WERI-Rb-1 (cell line): ENCODE measurements around the gene DNAH5.

Source experiments
- DNase-seq: peaks from one replicate; pipeline ENCODE4 v3.0.0-alpha.2; 2020
- H3K27ac ChIP-seq: fragments of 250-450 bp; sonication (Bioruptor Pico); 2 replicates; pipeline ENCODE4 v1.5.1; 2020; ENCODE audit warnings: mild to moderate bottlenecking, moderate library complexity
- H3K27me3 ChIP-seq: fragments of 250-450 bp; sonication (Bioruptor Pico); 2 replicates; pipeline ENCODE4 v1.5.1; 2021; ENCODE audit warnings: mild to moderate bottlenecking, low read depth, moderate library complexity; ENCODE audit not compliant: insufficient read depth, severe bottlenecking
- H3K36me3 ChIP-seq: fragments of 250-450 bp; sonication (Bioruptor Pico); 2 replicates; pipeline ENCODE4 v1.5.1; 2020; ENCODE audit warnings: mild to moderate bottlenecking, moderate library complexity
- H3K4me3 ChIP-seq: 2 replicates; pipeline ENCODE4 v1.5.1; 2011; ENCODE audit warnings: low read depth, mild to moderate bottlenecking, control low read depth, low read length
- H3K9me3 ChIP-seq: fragments of 250-450 bp; sonication (Bioruptor Pico); 2 replicates; pipeline ENCODE4 v1.5.1; 2021; ENCODE audit warnings: mild to moderate bottlenecking, moderate library complexity; ENCODE audit not compliant: severe bottlenecking
- TF ChIP-seq, protein P1 (sequence below): IDR thresholded peaks from 2 replicates; pipeline ENCODE4 v1.5.1; 2011; ENCODE audit warnings: low read depth, mild to moderate bottlenecking, control low read depth, inconsistent platforms, low read length

DNAH5 gene

DNA sequence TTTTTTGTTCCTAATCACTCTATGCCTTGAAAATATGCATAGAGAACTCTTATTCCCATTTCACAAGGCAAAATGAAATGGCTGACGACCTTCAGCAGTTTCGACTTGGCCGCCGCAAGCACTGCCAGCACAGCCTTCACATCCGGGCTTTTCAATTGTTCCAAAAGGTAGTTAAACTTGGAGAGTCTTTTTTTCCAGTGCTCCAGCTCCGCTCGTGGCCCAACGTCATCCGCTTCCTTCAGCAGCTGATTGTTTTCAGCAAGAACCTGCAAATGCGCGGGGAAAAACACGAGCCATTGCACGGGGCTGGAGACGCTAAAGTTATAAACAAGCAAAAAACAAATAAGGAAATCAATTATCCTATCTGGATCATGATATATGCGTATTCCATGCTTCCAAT is 25.4 kb downstream of the DNAH5 start:
- Histone ChIP-seq H3K27me3 (no peaks in the 10 kb centered on the region), H3K9me3 (no peaks in the 10 kb centered on the region), H3K4me3 (no peak overlapping the region), H3K36me3 (no peaks in the 10 kb centered on the region), H3K27ac (no peak overlapping the region)
- DNase-seq = no peak
- TF ChIP-seq, protein P1, sequence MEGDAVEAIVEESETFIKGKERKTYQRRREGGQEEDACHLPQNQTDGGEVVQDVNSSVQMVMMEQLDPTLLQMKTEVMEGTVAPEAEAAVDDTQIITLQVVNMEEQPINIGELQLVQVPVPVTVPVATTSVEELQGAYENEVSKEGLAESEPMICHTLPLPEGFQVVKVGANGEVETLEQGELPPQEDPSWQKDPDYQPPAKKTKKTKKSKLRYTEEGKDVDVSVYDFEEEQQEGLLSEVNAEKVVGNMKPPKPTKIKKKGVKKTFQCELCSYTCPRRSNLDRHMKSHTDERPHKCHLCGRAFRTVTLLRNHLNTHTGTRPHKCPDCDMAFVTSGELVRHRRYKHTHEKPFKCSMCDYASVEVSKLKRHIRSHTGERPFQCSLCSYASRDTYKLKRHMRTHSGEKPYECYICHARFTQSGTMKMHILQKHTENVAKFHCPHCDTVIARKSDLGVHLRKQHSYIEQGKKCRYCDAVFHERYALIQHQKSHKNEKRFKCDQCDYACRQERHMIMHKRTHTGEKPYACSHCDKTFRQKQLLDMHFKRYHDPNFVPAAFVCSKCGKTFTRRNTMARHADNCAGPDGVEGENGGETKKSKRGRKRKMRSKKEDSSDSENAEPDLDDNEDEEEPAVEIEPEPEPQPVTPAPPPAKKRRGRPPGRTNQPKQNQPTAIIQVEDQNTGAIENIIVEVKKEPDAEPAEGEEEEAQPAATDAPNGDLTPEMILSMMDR = no peak

DNA sequence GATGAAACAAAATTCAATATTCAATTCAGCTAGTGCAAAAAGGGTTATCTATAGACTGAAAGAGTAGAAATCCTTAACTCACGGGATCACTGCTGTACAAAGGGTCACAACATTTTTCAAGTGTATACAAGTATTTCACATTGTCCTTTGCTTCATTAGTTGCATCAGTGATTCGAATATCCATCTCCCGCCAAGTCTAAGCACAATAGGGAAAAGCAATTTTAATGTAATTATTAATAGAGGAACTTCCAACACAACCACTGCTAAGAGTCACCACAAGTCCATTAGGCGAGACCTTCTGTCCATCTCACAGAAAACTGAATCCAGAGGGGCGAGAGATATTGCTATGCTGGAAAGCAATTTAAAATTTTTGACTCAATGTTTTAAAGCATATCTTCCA is 27.4 kb downstream of the DNAH5 start:
- TF ChIP-seq, protein P1 = no peak
- Histone ChIP-seq H3K4me3 (no peak overlapping the region), H3K27ac (no peak overlapping the region), H3K27me3 (no peaks in the 10 kb centered on the region), H3K9me3 (no peaks in the 10 kb centered on the region), H3K36me3 (no peaks in the 10 kb centered on the region)
- DNase-seq = no peak

DNA sequence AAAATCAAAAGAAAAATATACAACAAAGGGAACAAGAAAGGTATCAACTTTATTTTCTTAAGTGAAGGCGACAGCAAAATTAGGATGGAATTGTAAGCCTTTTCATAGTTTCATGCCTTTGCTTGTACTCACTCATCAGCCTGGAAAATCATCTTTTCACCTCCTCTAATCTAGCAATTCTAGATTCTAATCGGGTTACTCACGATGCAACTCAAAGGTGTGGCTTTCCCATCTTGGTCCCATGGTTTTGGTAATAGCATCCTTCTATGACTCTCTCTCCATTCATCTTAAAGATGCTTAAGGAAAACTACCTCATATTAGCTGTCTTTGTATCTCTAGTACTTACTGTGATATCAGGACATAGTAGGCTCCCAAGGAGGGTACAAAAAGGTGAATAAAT is 30.5 kb downstream of the DNAH5 start:
- Histone ChIP-seq H3K4me3 (no peak overlapping the region), H3K36me3 (no peaks in the 10 kb centered on the region), H3K9me3 (no peaks in the 10 kb centered on the region), H3K27me3 (no peaks in the 10 kb centered on the region), H3K27ac (no peak overlapping the region)
- no peak for DNase-seq
- TF ChIP-seq, protein P1 = no peak

DNA sequence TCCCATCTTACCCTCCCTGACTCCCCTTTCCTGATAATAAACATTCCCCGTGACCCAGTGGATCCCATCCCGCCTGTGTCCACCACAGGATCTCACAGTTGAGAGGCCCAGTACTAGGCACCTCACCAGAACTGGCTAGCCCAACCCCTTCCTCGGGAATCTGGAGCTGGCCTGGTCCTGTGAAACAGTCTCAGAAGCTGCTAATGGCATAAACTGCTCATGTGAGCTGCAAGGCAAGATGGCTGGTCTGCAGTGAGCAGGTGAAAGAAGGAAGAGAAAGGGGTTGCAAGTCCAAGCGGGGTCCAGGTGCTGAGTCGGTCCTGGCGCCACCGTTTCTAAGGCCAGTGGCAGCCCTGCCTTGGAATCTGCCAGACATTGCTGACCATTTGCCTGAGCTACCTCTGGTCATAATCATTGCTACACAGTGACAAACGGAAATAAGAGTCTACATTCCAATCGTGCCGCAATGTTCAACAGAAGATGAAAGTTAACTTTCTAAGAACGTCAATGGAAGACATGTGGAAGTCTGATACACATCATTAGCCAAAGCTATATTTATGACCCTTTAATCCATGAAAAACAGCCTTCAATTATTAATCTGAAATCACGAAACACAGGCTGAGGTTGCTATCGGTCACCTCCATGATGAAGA is 33.7 kb downstream of the DNAH5 start:
- no peaks in the 10 kb centered on the region for H3K36me3 ChIP-seq
- H3K27ac ChIP-seq = no peak overlapping the region
- no peaks in the 10 kb centered on the region for H3K9me3 ChIP-seq
- TF ChIP-seq, protein P1 = no peak
- no peak overlapping the region for H3K4me3 ChIP-seq
- no peak for DNase-seq
- H3K27me3 ChIP-seq = no peaks in the 10 kb centered on the region

DNA sequence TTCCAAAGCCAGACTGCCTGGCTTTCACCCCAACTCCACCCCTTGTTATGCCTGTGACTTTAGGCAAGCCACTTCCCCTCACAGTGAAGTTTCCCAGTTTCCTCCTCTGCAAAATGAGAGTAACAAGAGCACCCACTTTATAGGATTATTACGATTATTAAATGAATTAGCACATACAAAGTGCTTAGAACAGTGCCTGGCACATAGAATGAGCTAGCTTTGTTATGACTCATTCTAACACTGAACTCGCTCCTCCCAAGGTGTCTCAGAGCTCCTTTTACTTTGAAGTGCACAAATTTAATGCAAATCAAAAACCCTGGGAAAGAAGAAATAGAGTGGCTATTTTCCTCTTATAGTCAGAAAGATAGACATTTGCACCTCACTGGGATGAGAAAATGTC is 34.3 kb downstream of the DNAH5 start:
- no peak for DNase-seq
- no peaks in the 10 kb centered on the region for H3K9me3 ChIP-seq
- TF ChIP-seq, protein P1 = no peak
- no peaks in the 10 kb centered on the region for H3K27me3 ChIP-seq
- H3K36me3 ChIP-seq = no peaks in the 10 kb centered on the region
- H3K4me3 ChIP-seq = no peak overlapping the region
- no peak overlapping the region for H3K27ac ChIP-seq

DNA sequence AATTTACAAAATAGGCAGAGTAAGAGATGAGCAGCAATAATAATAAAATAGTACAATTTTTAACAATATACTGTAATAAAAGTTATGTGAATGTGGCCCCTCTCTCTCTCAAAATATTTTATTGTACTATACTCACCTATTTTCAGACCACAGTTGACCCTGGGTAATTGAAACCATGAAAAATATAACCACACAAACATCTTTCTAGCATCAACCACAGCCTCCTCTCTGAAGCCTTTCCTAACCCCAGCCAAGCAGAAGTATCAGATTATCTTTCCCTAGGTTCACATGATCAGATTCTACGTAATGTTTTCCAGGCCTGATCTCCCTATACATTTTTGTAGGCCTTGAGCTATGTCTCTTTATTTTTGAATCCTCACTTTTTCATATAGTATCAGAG is 35.2 kb downstream of the DNAH5 start:
- TF ChIP-seq, protein P1 = no peak
- H3K27ac ChIP-seq = no peak overlapping the region
- no peaks in the 10 kb centered on the region for H3K36me3 ChIP-seq
- no peak overlapping the region for H3K4me3 ChIP-seq
- H3K9me3 ChIP-seq = no peaks in the 10 kb centered on the region
- DNase-seq = no peak
- no peaks in the 10 kb centered on the region for H3K27me3 ChIP-seq
